Prostate gland (tissue), 2 donors: Measurements from ENCODE around the gene ZSWIM1.

ENCODE experiments used
- CTCF ChIP-seq, 4 experiments: fragments of 200-600 bp in 2 of 4; fragments of 450-650 bp in 2 of 4; sonication (generic) in 2 of 4; IDR thresholded peaks; 1 replicate in 3 of 4; 2 replicates in 1 of 4; pipeline ENCODE4 v1.5.1; 2016 to 2019; ENCODE audit warnings: antibody characterized with exemption in 4 of 4, mild to moderate bottlenecking in 2 of 4, moderate library complexity in 2 of 4
- POLR2A ChIP-seq: fragments of 450-650 bp; IDR thresholded peaks from one replicate; pipeline ENCODE4 v1.6.1; 2016; ENCODE audit warnings: antibody characterized with exemption, mild to moderate bottlenecking

DNA sequence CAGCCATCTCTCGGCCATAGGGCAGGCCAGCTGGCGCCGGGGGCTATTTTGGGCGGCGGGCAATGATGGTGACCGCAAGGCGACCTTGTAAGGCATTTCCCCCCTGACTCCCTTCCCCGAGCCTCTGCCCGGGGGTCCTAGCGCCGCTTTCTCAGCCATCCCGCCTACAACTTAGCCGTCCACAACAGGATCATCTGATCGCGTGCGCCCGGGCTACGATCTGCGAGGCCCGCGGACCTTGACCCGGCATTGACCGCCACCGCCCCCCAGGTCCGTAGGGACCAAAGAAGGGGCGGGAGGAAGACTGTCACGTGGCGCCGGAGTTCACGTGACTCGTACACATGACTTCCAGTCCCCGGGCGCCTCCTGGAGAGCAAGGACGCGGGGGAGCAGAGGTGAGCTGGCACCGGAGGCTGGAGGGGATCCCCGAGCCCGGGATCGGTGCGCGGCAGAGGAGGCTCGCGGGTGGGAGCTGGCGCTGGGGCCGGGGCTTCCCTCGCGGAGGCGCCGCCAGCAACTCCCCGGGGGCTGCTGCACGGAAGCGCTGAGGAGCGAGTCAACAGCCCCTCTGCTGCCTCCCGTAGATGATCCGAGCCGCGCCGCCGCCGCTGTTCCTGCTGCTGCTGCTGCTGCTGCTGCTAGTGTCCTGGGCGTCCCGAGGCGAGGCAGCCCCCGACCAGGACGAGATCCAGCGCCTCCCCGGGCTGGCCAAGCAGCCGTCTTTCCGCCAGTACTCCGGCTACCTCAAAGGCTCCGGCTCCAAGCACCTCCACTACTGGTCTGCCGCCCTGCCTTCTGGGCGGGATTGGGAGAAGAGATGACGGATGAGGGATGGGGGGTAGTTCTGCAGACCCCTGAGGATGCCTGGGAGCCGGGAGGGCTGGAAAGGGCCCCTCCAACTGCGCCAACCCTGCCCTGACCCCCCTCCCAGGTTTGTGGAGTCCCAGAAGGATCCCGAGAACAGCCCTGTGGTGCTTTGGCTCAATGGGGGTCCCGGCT, 10.3 kb downstream of the ZSWIM1 start, which contains the start of the genes CTSA and NEURL2:
- TF ChIP-seq POLR2A (peak; percentile 56), CTCF (IDR thresholded peaks at IDR 0.05) (peak in 2 of 4 experiments; percentile 28 to 35)
